Lower lobe of right lung (tissue), 2 donors: ENCODE results near the gene TENM4. TPM values are rescaled to one million over a fixed set of nuclear protein-coding genes. Genes with fewer than 3 reads are reported as not detected.

Experiments
- ATAC-seq, 2 donors: fragments of 200-7000 bp; cut with Tn5 transposase; one replicate each; pipeline ENCODE4 v1.9.1; 2020 to 2022; ENCODE audit warnings: mild to moderate bottlenecking in 2 of 2, moderate library complexity in 2 of 2
- DNase-seq: peaks from one replicate; pipeline ENCODE4 v3.0.0-alpha.2; 2020
- H3K27ac ChIP-seq: fragments of 200-600 bp; one replicate; pipeline ENCODE4 v1.8.0; 2022
- H3K27me3 ChIP-seq: fragments of 200-600 bp; one replicate; pipeline ENCODE4 v1.8.0; 2022; ENCODE audit warnings: low read depth
- H3K36me3 ChIP-seq: fragments of 200-600 bp; one replicate; pipeline ENCODE4 v1.8.0; 2022; ENCODE audit warnings: mild to moderate bottlenecking
- H3K4me1 ChIP-seq: fragments of 200-600 bp; one replicate; pipeline ENCODE4 v1.8.0; 2022
- H3K4me3 ChIP-seq: fragments of 200-600 bp; one replicate; pipeline ENCODE4 v1.8.0; 2022; ENCODE audit warnings: mild to moderate bottlenecking
- H3K9me3 ChIP-seq: fragments of 200-600 bp; one replicate; pipeline ENCODE4 v1.8.0; 2022
- CTCF ChIP-seq: fragments of 200-600 bp; IDR thresholded peaks from one replicate; pipeline ENCODE4 v1.8.0; 2022; ENCODE audit warnings: antibody characterized with exemption, mild to moderate bottlenecking
- intact Hi-C: fragments of 100-400 bp; cut with DNase I; formaldehyde crosslinking; loops from one replicate; pipeline ENCODE4 v1.11.0; 2022
- total RNA-seq: library from RNA; stranded (reverse); fragmentation: NEBNext Ultra II Directional; extraction: Animal tissue kit (Norgen Biotek cat#: 25700); gene quantifications from one replicate; pipeline ENCODE4 v1.2.1, GENCODE V29; 2021
- donor health status: DM: no; HTN: yes; CAD: no; lungs with severe emphysema.

TENM4 gene
- total RNA-seq, 1 donor from 2014 or later, result 1.1 TPM

GRCh38 chr11:78706551-78706950 lies 734.3 kb downstream of the TENM4 start:
- ATAC-seq (no peak), DNase-seq (no peak)
- H3K36me3 ChIP-seq, result no peaks in the 10 kb centered on the region
- H3K4me3 ChIP-seq, result no peak overlapping the region
- H3K9me3 ChIP-seq, result no peaks in the 10 kb centered on the region
- no peaks in the 10 kb centered on the region for H3K27me3 ChIP-seq
- H3K27ac ChIP-seq, result no peak overlapping the region
- no peaks in the 10 kb centered on the region for H3K4me1 ChIP-seq
- no peak for TF ChIP-seq CTCF
- intact Hi-C loops, result no loop called here

DNA sequence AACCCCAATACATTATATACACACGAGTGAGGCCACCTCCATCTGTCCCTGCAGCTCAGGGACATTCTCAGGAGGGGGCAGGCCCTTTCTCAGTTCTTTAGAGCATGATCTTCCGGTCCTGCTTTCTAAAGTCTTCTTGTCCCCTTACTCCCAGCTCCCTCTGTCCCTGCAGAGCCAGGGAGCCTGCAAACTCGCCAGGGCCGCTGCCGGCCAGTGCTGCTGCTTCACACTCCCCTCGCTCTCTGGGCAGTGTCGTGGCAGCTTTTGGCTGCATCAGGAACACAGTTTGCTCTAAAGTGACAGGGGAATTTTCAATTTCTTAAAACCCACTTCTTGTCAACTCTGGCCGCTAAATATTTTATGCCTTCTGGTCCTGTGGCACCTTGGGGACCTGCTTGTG lies 736.0 kb downstream of the TENM4 start:
- intact Hi-C loops, result no loop called here
- Histone ChIP-seq H3K4me3 (no peak overlapping the region), H3K36me3 (no peaks in the 10 kb centered on the region), H3K9me3 (no peaks in the 10 kb centered on the region), H3K27me3 (no peaks in the 10 kb centered on the region), H3K27ac (no peak overlapping the region), H3K4me1 (no peaks in the 10 kb centered on the region)
- DNase-seq (no peak), ATAC-seq (no peak)
- TF ChIP-seq CTCF, result no peak

DNA sequence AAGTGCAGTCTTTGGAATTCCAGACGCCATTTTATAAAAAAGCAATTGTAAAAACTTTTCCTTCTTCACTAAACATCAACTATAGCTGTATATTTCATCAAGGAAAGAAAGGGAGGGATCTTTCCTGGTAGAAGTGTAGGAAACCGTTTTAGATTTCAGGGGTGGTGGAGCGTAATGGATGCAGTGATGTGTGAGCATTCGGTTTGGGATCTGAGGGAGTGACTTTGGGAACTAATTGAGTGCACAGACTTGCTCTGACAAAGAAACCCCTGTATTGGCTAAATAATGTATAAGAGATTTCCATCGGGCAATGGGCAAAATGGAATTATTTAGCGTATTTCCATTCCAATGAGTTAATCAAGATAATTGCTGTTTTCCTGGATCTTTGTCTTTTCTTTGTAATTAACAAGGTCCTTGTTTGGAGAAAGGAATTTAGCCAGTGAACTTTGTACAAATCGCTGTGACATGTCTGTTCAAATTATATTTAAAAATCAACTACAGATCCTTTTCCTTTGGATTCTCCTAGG lies 741.2 kb downstream of the TENM4 start:
- H3K36me3 ChIP-seq, result no peaks in the 10 kb centered on the region
- H3K27me3 ChIP-seq, result no peaks in the 10 kb centered on the region
- H3K27ac ChIP-seq, result no peak overlapping the region
- H3K4me1 ChIP-seq, result no peaks in the 10 kb centered on the region
- intact Hi-C loops, result no loop called here
- ATAC-seq (no peak), DNase-seq (no peak)
- H3K9me3 ChIP-seq, result no peaks in the 10 kb centered on the region
- no peak overlapping the region for H3K4me3 ChIP-seq
- no peak for TF ChIP-seq CTCF

DNA sequence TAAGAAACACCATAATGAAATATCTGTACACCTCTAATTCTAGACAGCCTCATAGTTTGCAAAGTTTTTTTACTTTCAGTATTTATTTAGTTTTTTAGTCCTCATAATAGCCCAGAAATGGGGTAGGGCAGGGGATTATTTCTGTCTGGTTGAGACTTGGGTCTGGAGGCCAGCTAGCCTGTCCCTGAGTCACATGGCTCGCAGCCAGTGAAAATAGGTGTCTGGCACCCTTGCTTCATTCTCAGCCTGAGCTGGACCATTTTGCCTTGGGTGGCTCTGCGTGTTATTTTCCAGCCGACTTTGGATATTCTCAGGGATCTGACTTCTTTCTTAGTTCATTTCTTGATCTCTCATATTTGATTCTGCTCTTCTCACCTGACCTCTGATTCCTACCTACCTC lies 742.2 kb downstream of the TENM4 start:
- H3K27ac ChIP-seq, result no peak overlapping the region
- H3K4me3 ChIP-seq, result no peak overlapping the region
- no peaks in the 10 kb centered on the region for H3K27me3 ChIP-seq
- H3K4me1 ChIP-seq, result no peaks in the 10 kb centered on the region
- TF ChIP-seq CTCF, result no peak
- ATAC-seq (no peak), DNase-seq (no peak)
- intact Hi-C loops, result no loop called here
- H3K36me3 ChIP-seq, result no peaks in the 10 kb centered on the region
- H3K9me3 ChIP-seq, result no peaks in the 10 kb centered on the region

GRCh38 chr11:78696177-78696576 lies 744.7 kb downstream of the TENM4 start:
- Histone ChIP-seq H3K4me1 (no peaks in the 10 kb centered on the region), H3K9me3 (no peaks in the 10 kb centered on the region), H3K27ac (no peak overlapping the region), H3K27me3 (no peaks in the 10 kb centered on the region), H3K4me3 (no peak overlapping the region), H3K36me3 (no peaks in the 10 kb centered on the region)
- no peak for DNase-seq
- intact Hi-C loops, result no loop called here
- no peak for ATAC-seq
- TF ChIP-seq CTCF, result no peak

- intact Hi-C loops, result no loop called here
- DNase-seq (no peak), ATAC-seq (no peak)
- Histone ChIP-seq H3K4me3 (no peak overlapping the region), H3K4me1 (no peaks in the 10 kb centered on the region), H3K27ac (no peak overlapping the region), H3K27me3 (no peaks in the 10 kb centered on the region), H3K36me3 (no peaks in the 10 kb centered on the region), H3K9me3 (no peaks in the 10 kb centered on the region)
- no peak for TF ChIP-seq CTCF
These were observed 746.7 kb downstream of the TENM4 start for GRCh38 chr11:78694152-78694551.
